A204.1 (cell line): Measurements from ENCODE around the gene INCENP.

ENCODE experiments used
- FAIRE-seq: peaks from 2 replicates; lab custom pipeline; 2012; peaks lifted over from hg19 to GRCh38; lab: Jason Lieb, UNC

The INCENP gene

DNA sequence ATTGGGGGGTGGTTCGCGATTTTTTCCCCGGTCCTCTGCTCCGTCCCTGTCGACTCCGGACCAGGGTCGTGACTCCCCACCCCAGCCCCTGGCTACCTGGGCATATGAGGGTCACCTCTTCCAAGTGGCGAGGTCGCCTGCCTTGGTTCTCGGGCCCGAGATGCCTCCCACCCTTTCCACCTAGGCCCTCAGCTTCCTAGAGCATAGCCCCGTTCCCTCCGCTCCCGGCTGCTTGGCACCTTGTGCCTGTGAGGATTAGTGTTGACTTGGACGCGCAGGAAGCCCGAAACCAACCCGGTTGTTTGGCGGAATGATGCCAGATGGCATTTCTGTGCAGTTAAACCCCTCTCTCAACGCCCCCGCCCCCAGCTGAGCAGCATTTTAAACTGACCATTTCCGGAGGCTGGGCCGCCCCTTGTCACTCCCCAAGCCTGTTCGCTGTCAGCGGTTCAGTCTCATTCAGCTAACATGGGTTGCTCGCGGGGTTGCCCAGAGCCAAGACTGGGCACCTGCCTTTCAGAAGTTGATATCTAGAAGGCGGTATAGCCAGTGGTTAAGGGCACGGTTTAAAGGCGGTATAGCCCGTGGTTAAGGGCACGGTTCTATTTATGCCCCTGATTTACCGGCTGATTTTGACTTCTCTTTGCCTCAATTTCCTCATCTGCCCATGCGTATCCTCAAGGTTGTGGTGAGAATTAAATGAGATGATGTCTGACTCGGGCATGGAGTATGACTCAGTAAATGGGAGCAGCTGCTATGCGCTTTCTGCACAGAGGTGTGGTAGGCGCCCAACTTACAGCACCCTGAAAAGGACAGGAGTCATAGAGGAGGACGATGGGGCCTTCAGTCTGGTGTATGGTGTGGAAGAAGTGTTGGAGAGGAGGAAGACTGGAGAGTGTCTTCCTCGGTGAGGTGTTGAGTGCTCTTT is 639 bp downstream of the INCENP start:
- FAIRE-seq = no peak

DNA sequence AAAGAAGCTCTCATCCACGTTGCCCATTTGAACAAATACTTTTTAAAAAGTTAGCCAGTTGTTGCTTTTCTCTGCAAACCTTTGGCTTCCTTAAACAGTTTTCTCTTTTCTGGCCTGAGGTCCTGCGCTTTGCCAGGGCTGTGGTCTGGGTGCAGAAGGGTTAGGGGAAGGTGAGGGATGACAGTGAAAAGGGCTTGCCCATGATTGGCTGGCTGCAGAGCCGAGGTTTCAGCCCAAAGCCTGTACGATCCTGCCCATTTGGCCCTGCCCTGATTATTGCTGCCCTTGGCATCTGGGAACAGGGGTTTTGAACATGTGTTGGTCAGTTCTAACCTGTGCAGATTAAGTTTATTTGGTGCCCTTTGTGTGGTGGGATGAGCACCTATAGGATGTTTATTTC is 1.5 kb downstream of the INCENP start:
- no peak for FAIRE-seq

DNA sequence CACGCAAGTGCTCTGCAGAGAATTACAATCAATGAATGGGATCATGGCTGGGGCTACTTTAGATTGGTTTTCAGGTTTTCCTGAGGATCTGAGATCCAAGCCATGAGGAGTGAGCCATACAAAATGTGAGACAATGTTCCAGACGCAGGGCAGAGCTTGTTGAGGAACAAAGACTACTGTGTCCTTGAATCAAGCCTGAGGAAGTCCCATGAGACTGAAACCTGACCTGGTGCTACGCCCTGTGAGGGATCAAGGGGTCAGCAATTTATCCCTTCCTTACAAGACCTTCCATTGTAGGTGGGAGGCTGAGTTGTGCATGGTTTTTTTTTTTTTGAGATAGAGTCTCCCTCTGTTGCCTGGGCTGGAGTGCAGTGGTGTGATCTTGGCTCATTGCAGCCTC is 2.1 kb downstream of the INCENP start:
- no peak for FAIRE-seq

DNA sequence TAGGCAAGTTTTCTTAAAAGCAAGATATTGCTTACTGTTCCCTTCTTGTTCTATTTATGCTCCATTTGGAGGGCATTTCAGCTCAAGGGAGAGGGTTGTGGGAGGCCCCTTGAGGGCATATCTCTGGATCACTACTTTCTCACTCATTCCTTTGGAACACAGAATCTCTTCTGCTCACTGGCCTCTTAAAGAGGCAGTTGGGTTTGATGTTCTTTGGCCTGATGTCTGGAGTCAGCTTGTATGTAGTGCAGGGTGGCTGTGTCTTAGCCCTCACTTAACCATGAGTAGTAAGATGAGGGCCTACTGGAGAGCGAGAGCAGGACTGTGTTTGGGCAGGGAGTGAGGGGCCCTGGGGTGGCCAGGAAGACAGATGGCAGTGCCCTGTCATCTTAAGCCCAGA is 3.6 kb downstream of the INCENP start:
- no peak for FAIRE-seq

DNA sequence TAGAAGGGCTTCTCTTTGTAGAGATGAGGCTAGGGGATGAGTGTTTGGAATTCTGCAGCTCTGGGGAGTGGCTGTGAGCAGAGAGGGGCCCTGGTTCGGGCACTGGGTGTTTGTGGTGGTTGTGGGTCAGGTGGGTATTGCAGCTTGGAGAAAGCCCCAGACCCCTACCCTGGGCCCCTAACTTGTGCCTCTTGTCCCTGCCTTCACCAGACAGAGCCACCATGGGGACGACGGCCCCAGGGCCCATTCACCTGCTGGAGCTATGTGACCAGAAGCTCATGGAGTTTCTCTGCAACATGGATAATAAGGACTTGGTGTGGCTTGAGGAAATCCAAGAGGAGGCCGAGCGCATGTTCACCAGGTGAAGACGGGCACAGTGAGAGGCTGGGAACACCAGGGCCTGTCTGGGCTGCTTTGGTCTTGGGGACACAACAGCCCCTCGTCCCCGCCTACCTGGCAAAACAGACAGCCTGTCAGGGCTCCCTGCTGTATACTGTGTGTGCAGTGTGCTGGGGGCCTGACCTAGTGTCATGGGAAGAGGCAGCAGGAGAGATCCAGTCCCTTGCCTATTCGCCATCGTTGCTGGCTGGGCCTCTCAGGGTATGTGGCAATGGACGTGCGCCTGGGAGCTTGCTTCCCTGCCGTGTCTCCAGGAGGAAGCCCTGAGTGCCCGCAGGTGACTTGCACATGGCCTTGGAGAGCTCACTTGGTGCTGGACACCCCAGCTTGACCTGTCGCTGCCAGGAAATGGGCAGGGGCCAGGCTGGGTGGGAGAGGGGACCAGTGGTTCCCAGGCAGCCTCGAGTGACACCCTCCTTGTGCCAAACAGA is 4.3 kb downstream of the INCENP start:
- no peak for FAIRE-seq

DNA sequence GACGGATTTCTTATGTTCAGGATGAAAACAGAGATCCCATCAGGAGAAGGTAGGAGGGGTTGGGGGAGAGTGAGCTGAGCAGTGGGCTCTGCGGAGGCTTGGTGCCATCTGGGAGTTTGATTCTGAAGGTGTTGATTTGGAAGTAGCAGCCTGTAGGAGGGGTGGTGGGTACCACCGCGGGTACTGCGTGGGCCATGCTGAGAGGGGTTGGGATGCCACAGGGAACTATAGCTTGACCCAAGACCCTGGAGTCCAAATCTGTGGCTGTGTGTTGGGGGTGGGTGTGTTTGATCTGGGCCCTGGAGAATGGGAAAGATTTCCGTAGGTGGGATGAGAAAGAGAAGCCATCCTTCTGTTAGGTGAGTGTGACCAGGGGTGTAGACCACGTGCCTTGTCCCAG is 5.0 kb downstream of the INCENP start:
- FAIRE-seq = no peak

DNA sequence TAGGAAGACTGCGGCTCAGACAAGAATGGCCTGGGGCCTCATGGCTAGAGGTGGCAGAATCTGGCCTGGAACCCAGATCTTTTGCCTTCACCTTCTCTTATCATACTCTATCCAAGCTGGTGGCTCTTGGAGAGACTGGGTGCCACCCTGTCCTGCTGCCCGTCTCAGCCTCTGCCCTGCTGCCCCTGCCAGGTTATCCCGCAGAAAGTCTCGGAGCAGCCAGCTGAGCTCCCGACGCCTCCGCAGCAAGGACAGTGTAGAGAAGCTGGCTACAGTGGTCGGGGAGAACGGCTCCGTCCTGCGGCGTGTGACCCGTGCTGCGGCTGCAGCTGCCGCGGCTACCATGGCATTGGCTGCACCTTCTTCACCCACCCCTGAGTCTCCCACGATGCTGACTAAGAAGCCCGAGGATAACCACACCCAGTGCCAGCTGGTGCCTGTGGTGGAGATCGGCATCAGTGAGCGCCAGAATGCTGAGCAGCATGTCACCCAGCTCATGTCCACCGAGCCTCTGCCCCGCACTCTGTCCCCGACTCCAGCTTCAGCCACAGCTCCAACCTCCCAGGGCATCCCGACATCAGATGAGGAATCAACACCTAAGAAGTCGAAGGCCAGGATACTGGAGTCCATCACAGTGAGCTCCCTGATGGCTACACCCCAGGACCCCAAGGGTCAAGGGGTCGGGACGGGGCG is 5.9 kb downstream of the INCENP start:
- no peak for FAIRE-seq

DNA sequence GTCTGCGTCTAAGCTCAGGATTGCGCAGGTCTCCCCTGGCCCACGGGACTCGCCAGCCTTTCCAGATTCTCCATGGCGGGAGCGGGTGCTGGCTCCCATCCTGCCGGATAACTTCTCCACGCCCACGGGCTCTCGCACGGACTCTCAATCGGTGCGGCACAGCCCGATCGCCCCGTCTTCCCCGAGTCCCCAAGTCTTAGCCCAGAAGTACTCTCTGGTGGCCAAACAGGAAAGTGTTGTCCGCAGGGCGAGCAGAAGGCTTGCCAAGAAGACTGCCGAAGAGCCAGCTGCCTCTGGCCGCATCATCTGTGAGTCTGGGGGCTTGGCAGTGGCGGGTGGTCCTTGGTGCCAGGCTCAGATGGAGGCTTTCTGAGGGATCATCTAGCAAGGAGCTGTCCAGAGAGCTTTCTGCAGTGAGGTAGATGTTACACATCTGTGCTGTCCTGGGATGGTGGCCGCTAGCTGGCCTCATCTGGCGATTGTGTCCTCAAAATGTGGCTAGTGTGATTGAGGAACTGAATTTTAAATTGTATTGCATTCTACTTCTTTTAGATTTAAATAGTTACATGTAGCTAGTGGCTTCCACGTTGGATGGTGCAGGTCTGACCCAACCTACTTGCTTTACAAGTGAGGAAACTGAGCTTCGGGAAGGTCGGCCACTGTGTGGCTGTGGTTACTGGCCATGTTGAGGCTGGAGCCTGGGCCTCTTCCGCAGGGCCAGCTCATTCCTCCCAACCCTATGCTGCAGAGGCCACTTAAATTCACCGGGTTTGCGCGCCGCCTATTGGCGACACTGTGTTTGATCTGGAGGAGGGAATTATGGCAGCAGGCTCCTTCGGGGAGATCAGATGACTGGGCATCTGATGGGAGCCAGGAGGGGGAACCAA is 6.7 kb downstream of the INCENP start:
- FAIRE-seq = no peak

DNA sequence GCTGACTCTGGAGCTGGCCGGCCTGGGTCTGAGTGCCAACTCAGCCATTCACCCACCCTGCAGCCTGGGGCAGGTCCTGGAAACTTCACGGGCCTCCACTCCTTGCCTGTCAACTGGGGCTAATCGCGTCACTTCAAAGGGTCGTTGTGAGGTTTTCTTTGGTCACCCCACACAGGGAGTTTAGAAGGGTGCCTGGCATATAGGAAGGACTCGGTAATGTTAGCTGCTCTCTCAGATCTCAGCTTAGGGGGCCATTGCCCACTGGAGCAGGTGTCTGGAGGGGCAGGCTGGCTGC is 7.3 kb downstream of the INCENP start:
- no peak for FAIRE-seq

DNA sequence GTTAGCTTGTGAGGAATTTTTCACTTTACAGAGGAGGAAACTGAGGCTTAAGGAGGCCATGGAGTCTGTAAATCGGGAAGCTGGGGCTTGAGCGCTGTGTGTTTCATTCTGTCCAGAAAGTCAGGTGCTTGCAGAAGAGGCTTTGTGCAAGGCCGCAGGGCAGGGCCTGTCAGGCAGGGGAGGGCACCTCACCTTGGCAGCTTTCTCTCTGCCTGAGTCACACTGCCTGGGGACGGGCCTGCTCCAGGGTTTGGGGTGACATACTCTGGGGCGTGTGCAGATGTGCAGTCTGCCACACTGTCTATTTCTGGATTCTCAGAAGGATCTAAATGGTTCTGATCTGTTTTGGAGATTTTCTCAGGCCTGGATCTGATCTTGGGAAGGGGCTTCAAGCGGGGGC is 8.4 kb downstream of the INCENP start:
- no peak for FAIRE-seq

DNA sequence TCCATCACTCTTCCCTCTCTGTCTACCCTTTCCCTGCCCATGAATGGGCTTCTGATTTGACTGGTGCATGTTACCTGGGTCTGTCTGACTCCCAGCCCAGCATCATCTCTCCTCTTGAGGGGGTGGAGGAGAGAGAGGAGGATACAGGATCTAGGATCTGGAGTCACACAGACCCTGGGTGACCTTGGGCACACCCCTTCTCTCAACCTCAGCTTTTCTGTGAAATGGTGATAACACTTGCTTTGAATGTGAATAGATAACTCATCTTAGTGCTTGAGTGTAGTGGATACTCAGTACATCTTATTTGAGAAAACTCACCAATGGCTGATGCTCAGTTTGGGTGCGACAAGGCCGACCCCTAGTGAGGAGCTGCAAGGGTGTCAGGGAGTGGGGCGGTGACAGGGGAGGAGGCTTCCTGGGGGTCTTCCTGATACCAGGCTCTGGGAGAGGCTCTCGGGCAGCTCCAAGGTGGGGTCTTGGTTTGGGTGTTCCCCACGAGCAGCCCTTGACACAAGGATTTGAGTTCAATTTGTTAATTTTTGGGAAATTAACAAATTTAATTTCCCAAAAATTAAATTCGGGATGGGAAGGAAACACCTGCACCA is 9.0 kb downstream of the INCENP start:
- FAIRE-seq = no peak

DNA sequence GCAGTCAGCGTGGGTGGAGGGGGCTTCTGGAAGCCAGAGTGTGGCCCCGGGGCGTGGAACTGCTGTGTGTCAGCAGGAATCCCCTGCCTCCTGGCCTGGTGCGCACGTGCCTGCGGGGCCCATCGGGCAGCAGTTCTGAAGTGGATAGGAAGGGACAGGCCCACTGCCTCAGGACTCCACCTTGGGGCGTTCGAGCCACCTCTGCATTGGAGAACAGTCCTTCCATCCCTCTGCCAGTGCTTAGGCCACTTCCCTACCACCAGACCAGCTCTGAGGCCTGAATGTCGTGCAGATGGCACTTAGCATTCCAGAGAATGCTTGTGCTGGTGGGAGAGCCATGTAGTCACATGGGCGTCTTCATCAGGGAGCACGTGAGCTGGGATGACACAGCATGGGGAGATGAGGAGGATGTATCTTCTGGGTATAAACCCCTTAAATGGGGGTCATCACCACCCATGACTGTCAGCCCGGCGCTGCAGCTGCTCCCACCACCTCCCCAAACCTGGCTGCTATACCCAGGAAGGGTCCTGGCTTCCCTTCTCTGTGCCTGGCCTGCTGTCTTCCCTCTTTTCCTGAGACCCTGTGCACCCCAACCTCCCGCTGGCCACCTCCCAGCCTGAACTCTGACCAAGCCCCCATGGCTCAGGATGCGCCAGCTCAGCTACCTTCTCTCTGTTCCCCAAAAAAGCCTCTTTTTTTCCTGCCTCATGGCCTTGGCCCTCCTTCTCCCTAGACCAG is 9.7 kb downstream of the INCENP start:
- FAIRE-seq = no peak

DNA sequence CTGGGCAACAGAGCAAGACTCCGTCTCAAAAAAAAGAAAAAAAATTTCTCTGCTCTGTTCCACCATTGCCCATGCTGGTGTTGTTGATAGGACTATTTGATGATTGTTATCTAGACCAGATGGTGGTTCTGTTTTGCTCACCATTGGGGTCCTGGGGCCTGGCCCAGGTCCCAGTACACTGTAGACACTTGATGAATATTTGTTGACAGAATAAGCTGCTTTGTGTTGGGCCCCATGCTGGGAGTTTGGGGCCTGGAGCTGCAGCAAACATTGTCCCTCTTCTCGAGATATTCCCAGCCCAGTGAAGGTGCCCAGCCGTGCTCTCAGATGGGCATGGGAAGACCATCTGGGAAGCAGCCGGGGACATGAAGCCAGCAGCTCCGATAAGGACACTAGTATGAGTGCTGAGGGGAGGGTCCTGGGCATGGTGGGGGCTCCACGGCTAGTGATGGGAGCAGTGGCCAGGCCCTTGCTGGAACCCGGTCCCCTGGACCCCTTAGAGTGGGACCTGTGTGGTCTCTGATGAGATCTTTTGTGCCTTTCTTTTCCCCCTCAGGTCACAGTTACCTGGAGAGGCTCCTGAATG is 13.6 kb downstream of the INCENP start:
- FAIRE-seq = no peak

DNA sequence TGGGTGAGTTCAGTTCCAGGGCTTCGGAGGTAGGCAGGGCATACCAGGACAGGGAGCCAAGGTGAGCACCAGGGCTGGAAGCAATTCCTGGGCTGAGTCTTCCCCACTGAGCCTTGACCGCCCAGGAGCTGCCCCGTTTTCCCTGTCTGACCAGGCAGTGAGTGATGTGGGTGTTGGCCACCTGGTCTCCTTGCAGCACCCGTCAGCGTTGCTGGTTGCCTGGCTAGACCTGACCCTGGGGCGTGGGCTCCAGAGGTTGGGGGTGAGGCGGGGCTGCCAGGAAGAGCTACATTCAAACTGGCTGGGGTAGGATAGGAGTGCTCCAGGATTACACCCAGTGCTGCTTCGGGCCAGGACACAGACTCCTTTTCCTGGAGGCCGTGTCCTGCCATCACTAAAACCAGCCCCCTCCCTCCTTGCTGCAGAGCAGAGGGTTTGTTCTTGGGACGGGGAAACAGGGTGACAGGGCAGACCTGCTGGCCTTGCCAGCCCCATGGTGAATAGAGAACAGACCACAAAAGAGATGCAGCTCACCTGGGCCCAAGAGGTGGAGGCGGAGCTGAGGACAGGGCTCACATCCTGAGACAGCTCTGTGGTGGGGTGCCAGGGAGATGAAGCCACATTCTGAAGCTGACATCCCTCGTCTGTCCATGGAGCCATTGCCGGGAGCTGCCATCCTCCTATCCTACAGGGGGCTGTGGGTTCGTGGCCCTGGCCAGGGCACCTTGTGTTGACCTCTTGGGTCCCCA is 14.2 kb downstream of the INCENP start:
- no peak for FAIRE-seq

DNA sequence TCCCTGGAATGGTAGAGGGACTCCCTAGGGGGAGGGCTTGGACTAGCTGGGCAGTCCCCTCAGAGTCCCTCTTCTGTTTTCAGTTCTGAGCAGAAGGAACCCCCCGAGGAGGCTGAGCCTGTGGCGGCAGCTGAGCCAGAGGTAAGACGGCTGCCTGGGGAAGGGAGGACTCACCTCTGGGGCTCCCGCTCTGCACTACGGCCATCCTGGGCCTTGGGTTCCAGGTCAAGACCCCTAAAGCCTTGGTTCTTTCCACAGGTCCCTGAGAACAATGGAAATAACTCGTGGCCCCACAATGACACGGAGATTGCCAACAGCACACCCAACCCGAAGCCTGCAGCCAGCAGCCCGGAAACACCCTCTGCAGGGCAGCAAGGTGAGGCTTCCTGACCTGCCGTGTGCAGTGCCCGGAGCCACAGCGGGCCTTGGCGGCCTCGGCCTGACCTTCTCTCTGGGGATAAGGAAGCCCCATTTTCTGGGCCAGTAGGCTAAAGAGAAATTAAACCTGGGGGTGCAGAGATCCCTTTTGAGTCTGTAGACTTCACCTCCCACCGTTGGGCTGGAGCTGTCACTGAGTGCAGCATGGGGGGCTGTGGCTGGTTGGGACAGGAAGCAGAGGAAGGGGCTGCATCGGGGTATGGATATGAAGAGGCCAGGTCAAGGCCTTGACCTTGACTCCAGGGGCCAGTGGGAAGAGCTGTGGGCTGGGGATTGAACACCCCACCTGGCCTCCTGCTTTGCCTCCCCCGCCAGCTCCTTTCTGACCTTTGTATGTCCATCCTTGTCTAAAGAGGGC is 15.0 kb downstream of the INCENP start:
- no peak for FAIRE-seq

DNA sequence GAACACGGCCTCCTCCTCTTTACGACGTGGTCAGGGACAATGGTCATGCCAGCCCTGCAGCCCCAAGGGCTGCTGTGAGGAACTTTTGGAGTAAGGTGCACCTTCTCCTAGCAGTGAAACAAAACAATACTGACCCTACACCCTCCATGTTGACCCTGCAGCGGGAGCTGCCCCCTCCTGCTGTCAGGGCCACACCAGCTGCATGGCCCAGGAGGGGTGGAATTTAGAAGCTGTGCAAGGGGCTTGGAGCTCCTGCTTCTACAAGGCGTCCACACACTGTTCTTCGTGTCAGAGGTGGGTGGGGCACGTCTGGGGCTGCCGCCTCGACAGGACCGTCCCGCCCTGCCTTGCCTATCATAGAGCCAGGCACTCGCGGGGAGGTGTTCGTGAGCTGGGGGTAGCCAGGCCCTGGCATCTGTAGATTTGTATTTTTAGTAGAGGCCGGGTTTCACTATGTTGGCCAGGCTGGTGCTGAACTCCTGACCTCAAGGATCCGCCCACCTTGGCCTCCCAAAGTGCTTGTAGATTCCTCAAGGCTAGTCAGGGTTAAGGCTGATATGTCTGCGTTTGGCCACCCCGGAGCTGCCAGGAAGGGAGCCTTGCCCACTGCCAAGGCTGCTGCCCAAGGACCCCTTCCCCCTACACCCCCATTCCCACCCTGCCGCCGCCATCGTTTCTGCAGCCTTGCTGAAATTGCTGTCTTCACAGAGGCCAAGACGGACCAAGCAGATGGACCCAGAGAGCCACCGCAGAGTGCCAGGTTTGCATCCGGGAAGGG is 15.9 kb downstream of the INCENP start:
- no peak for FAIRE-seq

DNA sequence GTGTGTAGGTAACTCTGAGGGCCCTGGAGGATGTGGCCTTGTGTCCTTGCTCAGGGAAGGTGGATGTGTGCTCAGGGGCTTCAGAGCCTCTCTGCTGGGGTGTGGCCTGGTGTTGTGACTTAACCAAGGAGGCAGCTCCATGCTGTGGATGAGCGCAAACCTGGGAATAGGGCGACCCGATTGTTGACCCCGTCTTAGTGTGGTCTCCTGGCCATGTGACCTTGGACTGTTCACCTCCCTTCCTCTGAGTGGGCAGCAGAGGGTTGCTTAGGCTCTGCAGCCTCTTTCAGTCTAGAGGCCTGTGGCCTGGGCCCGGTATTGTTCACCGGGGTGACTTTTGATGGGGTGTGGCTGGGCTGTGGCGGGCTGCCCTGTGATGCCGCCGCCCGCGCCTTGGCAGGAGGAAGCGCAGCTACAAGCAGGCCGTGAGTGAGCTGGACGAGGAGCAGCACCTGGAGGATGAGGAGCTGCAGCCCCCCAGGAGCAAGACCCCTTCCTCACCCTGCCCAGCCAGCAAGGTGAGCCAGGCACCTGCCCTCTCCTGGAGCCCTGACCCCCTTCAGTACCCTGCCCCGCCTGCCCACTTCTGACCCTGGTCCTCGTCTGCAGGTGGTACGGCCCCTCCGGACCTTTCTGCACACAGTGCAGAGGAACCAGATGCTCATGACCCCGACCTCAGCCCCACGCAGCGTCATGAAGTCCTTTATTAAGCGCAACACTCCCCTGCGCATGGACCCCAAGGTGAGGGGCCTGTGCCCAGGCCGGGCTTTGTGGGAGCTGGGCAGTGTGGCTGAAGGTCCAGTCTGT is 16.7 kb downstream of the INCENP start:
- FAIRE-seq = no peak
